Activated CD4-positive, alpha-beta T cell treated with anti-CD3 and anti-CD28 coated beads, Interleukin-2, amount 10 ng/mL, durations not matched to agents 24 days and 14 days (primary cell): ENCODE measurements around the gene TMEM201. TPM values are rescaled to one million over a fixed set of nuclear protein-coding genes. Genes with fewer than 3 reads are reported as not detected.
A peak's percentile ranks its signal among the peaks of the same experiment; 100 is the strongest.
"Not testable (repeated sequence)": the region's sequence is repeated elsewhere in the genome, so short reads cannot be mapped to it uniquely, and the experiment has no call there.

ENCODE experiments used
- DNase-seq: peaks from one replicate; pipeline ENCODE4 v3.0.0; 2022
- H3K27ac Mint-ChIP-seq: one replicate; pipeline ENCODE4 v1.8.0; 2022; ENCODE audit warnings: mild to moderate bottlenecking, mixed read lengths
- H3K27me3 Mint-ChIP-seq: one replicate; pipeline ENCODE4 v1.8.0; 2022; ENCODE audit warnings: mixed read lengths
- H3K36me3 Mint-ChIP-seq: one replicate; pipeline ENCODE4 v1.8.0; 2022; ENCODE audit warnings: low read depth, mild to moderate bottlenecking, mixed read lengths
- H3K4me1 Mint-ChIP-seq: one replicate; pipeline ENCODE4 v1.8.0; 2021; ENCODE audit warnings: mixed read lengths
- H3K4me3 Mint-ChIP-seq: one replicate; pipeline ENCODE4 v1.8.0; 2022; ENCODE audit warnings: mild to moderate bottlenecking, moderate library complexity, mixed read lengths
- H3K9me3 Mint-ChIP-seq: one replicate; pipeline ENCODE4 v1.8.0; 2021; ENCODE audit warnings: mixed read lengths
- intact Hi-C: fragments of 100-400 bp; cut with micrococcal nuclease; formaldehyde crosslinking; loops from one replicate; pipeline ENCODE4 v1.15.1; 2023
- total RNA-seq: library from RNA; stranded (reverse); gene quantifications from 2 replicates; pipeline ENCODE4 v1.2.3, GENCODE V29; 2022

The TMEM201 gene
- total RNA-seq, 1 donor from 2014 or later: 37.3 TPM

GRCh38 chr1:9560090-9560489, 28.6 kb upstream of the TMEM201 start:
- H3K4me3 Mint-ChIP-seq, H3K9me3 Mint-ChIP-seq, intact Hi-C loops, H3K27ac Mint-ChIP-seq, H3K27me3 Mint-ChIP-seq, DNase-seq: not testable (repeated sequence)
- Mint-ChIP-seq H3K36me3 (peaks cover 45% of the 10 kb centered on the region), H3K4me1 (peaks cover 24% of the 10 kb centered on the region)

GRCh38 chr1:9561429-9561828, 27.3 kb upstream of the TMEM201 start:
- H3K36me3 Mint-ChIP-seq: peaks cover 34% of the 10 kb centered on the region
- no peak overlapping the region for H3K27ac Mint-ChIP-seq
- H3K4me3 Mint-ChIP-seq: no peak overlapping the region
- intact Hi-C loops: no loop called here
- DNase-seq: no peak
- peaks cover 22% of the 10 kb centered on the region for H3K4me1 Mint-ChIP-seq
- no peaks in the 10 kb centered on the region for H3K9me3 Mint-ChIP-seq
- no peaks in the 10 kb centered on the region for H3K27me3 Mint-ChIP-seq

- Mint-ChIP-seq H3K27me3 (no peaks in the 10 kb centered on the region), H3K9me3 (no peaks in the 10 kb centered on the region), H3K4me1 (no peaks in the 10 kb centered on the region), H3K36me3 (peaks cover 32% of the 10 kb centered on the region), H3K4me3 (no peak overlapping the region), H3K27ac (no peak overlapping the region)
- intact Hi-C loops: no loop called here
- no peak for DNase-seq
Observed at GRCh38 chr1:9569267-9569666, 19.4 kb upstream of the TMEM201 start.

- H3K4me1 Mint-ChIP-seq, intact Hi-C loops, H3K4me3 Mint-ChIP-seq, H3K9me3 Mint-ChIP-seq, H3K27ac Mint-ChIP-seq, DNase-seq, H3K27me3 Mint-ChIP-seq: not testable (repeated sequence)
- peaks cover 33% of the 10 kb centered on the region for H3K36me3 Mint-ChIP-seq
Observed at GRCh38 chr1:9570886-9571529, 17.7 kb upstream of the TMEM201 start.

GRCh38 chr1:9573723-9574122, 15.0 kb upstream of the TMEM201 start:
- Mint-ChIP-seq H3K27me3 (no peaks in the 10 kb centered on the region), H3K4me1 (no peaks in the 10 kb centered on the region), H3K9me3 (no peaks in the 10 kb centered on the region), H3K36me3 (peaks cover 36% of the 10 kb centered on the region), H3K27ac (no peak overlapping the region), H3K4me3 (no peak overlapping the region)
- DNase-seq: no peak
- intact Hi-C loops: loop anchor here (1.0 kb wide), 1 partner anchor 78 kb away; no protein-coding TSS in a partner anchor

DNA sequence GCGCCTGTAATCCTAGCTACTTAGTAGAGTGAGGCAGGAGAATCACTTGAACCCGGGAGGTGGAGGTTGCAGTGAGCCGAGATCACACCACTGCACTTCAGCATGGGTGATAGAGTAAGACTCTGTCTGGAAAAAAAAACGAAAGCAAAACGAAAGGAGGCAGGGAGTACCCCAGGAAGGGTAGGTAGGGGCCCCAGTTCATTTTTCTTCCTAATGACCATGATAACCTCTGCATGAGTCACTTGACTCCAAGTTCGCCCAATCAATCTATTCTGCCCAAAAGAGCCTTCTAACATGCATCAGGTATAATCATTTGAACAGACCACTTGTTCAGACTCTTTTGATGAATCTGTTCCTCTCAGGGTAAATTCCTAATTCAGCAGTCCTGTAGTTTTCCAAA, 13.2 kb upstream of the TMEM201 start:
- H3K9me3 Mint-ChIP-seq: no peaks in the 10 kb centered on the region
- intact Hi-C loops: no loop called here
- peaks cover 29% of the 10 kb centered on the region for H3K36me3 Mint-ChIP-seq
- no peaks in the 10 kb centered on the region for H3K4me1 Mint-ChIP-seq
- no peak for DNase-seq
- H3K27ac Mint-ChIP-seq: no peak overlapping the region
- no peak overlapping the region for H3K4me3 Mint-ChIP-seq
- no peaks in the 10 kb centered on the region for H3K27me3 Mint-ChIP-seq

- H3K9me3 Mint-ChIP-seq: no peaks in the 10 kb centered on the region
- peaks cover 32% of the 10 kb centered on the region for H3K36me3 Mint-ChIP-seq
- DNase-seq: no peak
- no peaks in the 10 kb centered on the region for H3K27me3 Mint-ChIP-seq
- H3K4me1 Mint-ChIP-seq: peaks cover 2% of the 10 kb centered on the region
- no peak overlapping the region for H3K4me3 Mint-ChIP-seq
- intact Hi-C loops: no loop called here
- no peak overlapping the region for H3K27ac Mint-ChIP-seq
Observed at GRCh38 chr1:9576903-9577302, 11.8 kb upstream of the TMEM201 start.

DNA sequence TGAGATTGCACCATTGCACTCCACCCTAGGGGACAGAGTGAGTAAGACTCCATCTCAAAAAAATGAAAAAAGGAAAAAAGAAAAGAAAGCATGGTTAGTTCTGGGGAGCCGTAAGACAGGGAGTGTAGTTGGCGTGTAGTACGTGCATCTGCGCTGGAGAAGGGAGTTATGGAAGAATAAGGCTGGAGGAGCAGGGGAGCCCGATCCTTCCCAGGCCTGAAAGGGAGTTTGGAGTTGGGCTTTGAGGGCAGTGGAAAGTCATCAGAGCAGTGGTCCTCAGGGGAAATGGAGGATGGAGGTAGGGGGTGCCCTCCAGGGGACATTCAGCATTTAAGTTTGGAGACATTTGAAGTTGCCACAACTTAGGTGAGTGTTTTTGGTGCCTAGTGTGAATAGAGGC, 11.3 kb upstream of the TMEM201 start:
- Mint-ChIP-seq H3K9me3 (no peaks in the 10 kb centered on the region), H3K36me3 (peaks cover 35% of the 10 kb centered on the region), H3K27me3 (no peaks in the 10 kb centered on the region)

DNA sequence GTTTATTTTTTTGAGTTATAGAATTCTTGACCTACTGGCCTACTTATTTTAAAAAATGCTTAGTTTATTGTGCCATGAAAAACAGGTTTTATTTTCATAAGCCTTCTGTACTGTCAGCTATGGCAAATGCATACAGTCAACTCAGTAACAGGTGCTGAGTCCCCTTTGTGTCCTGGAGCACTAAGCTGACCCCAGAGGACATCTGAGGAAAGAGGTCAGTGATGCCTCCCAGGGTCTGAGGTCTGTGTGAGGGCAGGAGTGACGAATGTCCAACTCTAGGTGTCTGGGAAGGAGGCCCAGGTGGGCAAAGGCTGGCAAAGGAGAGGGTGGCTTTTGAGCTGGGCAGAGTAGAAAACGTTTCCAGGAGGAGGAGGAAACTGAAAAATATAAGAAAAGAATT, 7.8 kb upstream of the TMEM201 start:
- no peaks in the 10 kb centered on the region for H3K9me3 Mint-ChIP-seq
- no peaks in the 10 kb centered on the region for H3K27me3 Mint-ChIP-seq
- DNase-seq: no peak
- H3K4me1 Mint-ChIP-seq: peaks cover 2% of the 10 kb centered on the region
- intact Hi-C loops: no loop called here
- H3K36me3 Mint-ChIP-seq: peaks cover 24% of the 10 kb centered on the region
- no peak overlapping the region for H3K4me3 Mint-ChIP-seq
- no peak overlapping the region for H3K27ac Mint-ChIP-seq

More for the DNA sequence above, 11.3 kb upstream of the TMEM201 start:
- Mint-ChIP-seq H3K4me3 (no peak overlapping the region), H3K4me1 (peaks cover 2% of the 10 kb centered on the region), H3K27ac (no peak overlapping the region)
- intact Hi-C loops: no loop called here
- DNase-seq: no peak

DNA sequence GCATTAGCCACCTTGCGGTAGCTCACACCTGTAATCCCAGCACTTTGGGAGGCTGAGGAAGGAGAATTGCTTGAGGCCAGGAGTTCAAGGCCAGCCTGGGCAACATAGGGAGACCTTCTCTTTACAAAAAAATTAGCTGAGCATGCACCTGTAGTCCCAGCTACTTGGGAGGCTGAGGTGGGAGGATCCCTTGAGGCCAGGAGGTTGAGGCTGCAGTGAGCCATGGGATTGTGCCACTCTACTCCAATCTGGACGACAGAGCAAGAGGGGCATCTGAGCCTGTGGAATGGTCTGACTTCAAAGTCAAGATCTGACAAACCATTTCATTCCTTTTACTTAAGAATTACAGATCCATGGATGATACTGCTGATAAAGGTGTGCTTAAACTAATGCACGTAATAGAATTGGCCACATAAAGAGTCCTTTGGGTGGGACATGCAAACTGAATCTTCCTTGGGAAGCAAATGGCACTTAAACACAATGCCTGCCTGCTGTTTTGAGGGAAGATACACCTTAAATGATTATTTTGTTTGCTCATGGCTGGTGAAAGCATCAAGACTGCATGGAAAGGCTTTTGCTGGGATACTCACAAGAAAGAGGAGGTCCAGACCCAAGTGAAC, 2.5 kb upstream of the TMEM201 start:
- no peak for DNase-seq
- Mint-ChIP-seq H3K27me3 (no peaks in the 10 kb centered on the region), H3K4me1 (peaks cover 12% of the 10 kb centered on the region), H3K27ac (no peak overlapping the region), H3K36me3 (peaks cover 13% of the 10 kb centered on the region), H3K9me3 (no peaks in the 10 kb centered on the region), H3K4me3 (no peak overlapping the region)
- intact Hi-C loops: no loop called here

GRCh38 chr1:9589144-9589718, 520 bp downstream of the TMEM201 start:
- peak overlapping the region; percentile 71 for H3K27ac Mint-ChIP-seq
- peak overlapping the region; percentile 88 for H3K4me3 Mint-ChIP-seq
- no peaks in the 10 kb centered on the region for H3K9me3 Mint-ChIP-seq
- H3K4me1 Mint-ChIP-seq: peaks cover 22% of the 10 kb centered on the region
- intact Hi-C loops: no loop called here
- no peaks in the 10 kb centered on the region for H3K27me3 Mint-ChIP-seq
- H3K36me3 Mint-ChIP-seq: peaks cover 5% of the 10 kb centered on the region
- peak; percentile 83 for DNase-seq

DNA sequence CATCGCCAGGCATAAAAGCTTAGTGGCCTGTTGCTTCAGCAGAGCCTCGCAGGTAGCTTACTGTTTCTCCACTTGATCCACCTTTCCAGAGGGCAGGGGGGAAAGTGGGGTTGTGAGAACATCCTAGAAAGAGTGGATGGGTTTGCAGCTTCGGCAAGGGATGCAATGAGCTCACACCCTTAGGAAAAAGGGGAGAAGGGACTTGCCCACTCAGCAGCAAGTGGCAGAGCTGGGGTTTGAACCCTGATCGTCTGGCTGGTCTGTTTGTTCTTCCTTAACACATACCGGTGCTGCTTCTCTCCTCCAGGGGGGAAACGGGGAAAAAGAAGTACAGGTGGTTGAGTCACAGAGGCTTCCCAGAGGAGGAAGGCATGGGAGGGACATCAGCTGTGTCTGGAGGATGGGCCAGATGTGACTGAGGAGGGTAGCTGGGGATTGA, 1.0 kb downstream of the TMEM201 start:
- H3K36me3 Mint-ChIP-seq: peaks cover 5% of the 10 kb centered on the region
- no peaks in the 10 kb centered on the region for H3K9me3 Mint-ChIP-seq
- no peaks in the 10 kb centered on the region for H3K27me3 Mint-ChIP-seq
- peak overlapping the region; percentile 71 for H3K27ac Mint-ChIP-seq
- intact Hi-C loops: no loop called here
- peaks cover 22% of the 10 kb centered on the region for H3K4me1 Mint-ChIP-seq
- no peak for DNase-seq
- H3K4me3 Mint-ChIP-seq: peak overlapping the region; percentile 88

DNA sequence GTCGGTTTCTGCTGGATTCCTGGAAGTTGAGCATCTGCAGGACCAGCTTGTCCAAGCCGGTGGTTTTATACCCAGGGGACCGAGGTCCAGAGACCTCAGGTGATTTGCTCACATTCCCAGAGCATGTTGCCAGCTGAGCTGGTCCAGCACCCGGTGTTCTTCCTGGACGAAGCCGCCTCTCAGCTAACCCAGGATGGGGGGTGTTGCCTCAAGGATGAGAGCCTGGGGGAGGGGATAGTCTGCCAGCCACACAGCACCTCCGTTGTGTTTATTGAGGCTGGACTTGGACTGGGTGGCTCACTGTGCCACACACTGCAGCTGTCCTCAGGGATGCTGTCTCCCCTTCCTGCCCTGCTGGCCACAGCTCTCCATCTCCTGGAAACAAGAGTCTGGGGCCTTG, 1.5 kb downstream of the TMEM201 start:
- intact Hi-C loops: no loop called here
- Mint-ChIP-seq H3K27me3 (no peaks in the 10 kb centered on the region), H3K4me3 (peak overlapping the region; percentile 88), H3K36me3 (peaks cover 5% of the 10 kb centered on the region), H3K9me3 (no peaks in the 10 kb centered on the region), H3K27ac (no peak overlapping the region), H3K4me1 (peaks cover 22% of the 10 kb centered on the region)
- no peak for DNase-seq

DNA sequence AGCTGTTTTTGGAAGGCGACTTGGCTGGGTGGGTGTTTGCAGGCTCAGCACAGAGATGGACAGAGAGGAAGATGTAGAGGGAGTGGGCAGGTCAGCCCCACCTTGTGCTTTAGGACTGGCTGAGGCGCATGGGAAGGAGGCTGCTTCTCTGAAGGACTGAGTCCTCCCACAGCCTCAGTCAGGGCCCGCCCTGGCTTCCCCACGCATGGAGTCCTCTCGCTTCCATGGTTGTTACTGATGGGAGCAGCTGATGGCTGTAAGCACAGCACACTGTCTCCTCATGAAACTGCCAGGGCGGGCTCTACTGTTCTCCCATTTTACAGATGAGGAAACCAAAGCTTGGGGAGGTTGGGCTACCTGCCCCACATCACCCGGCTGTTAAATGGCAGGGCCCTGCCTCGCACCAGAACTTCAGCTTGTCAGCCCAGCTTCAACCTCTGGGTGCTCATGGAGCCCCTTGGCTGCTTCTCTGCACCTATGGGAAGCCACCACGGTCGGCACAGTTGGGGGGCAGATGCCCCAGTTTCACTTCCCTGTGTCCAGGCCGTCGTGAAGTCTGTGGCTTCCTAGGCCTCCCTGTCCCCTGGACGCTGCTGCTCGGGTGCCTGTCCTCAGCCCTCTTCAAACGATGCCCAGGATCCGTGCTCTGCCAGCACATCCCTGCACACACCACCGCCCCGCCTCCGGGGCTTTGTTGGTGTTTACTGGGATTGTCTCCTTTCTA, 2.4 kb downstream of the TMEM201 start:
- Mint-ChIP-seq H3K36me3 (peaks cover 5% of the 10 kb centered on the region), H3K4me1 (peaks cover 22% of the 10 kb centered on the region), H3K4me3 (peak overlapping the region; percentile 13), H3K27me3 (no peaks in the 10 kb centered on the region), H3K27ac (no peak overlapping the region), H3K9me3 (no peaks in the 10 kb centered on the region)
- intact Hi-C loops: no loop called here
- peak; percentile 62 for DNase-seq
